MM.1S (cell line): ENCODE data around the gene ETFB.

Experiments used
- DNase-seq: peaks from one replicate; pipeline ENCODE4 v3.0.0-alpha.2; 2015
- H2AFZ ChIP-seq: fragments of 300-600 bp; sonication (generic); 2 replicates; pipeline ENCODE4 v1.6.0; 2016; ENCODE audit warnings: antibody characterized with exemption, low read length
- H3F3A ChIP-seq: fragments of 300-600 bp; sonication (generic); 2 replicates; pipeline ENCODE4 v1.6.1; 2016; ENCODE audit warnings: mild to moderate bottlenecking, antibody characterized with exemption, low read length, moderate library complexity, mixed read lengths; ENCODE audit not compliant: insufficient read depth
- H3K27ac ChIP-seq: fragments of 300-600 bp; sonication (generic); 2 replicates; pipeline ENCODE4 v1.5.1; 2016; ENCODE audit warnings: mild to moderate bottlenecking, low read length
- H3K27me3 ChIP-seq: fragments of 300-600 bp; sonication (generic); replicated peaks from 2 replicates; pipeline ENCODE4 v1.6.0; 2016; ENCODE audit warnings: low read length; ENCODE audit not compliant: insufficient read depth
- H3K36me3 ChIP-seq: fragments of 300-600 bp; sonication (generic); replicated peaks from 2 replicates; pipeline ENCODE4 v1.6.1; 2016; ENCODE audit warnings: mild to moderate bottlenecking, low read length, mixed read lengths; ENCODE audit not compliant: insufficient read depth
- H3K4me1 ChIP-seq: fragments of 300-600 bp; sonication (generic); 2 replicates; pipeline ENCODE4 v1.6.1; 2016; ENCODE audit warnings: low read length, mixed read lengths
- H3K4me2 ChIP-seq: fragments of 300-600 bp; sonication (generic); 2 replicates; pipeline ENCODE4 v1.6.0; 2016; ENCODE audit warnings: low read depth, low read length
- H3K4me3 ChIP-seq: fragments of 300-600 bp; sonication (generic); 2 replicates; pipeline ENCODE4 v1.5.1; 2016; ENCODE audit warnings: low read length, mixed read lengths
- H3K79me2 ChIP-seq: fragments of 300-600 bp; sonication (generic); 2 replicates; pipeline ENCODE4 v1.6.1; 2016; ENCODE audit warnings: mixed run types, low read length, mixed read lengths
- H3K9ac ChIP-seq: fragments of 300-600 bp; sonication (generic); 2 replicates; pipeline ENCODE4 v1.6.1; 2016; ENCODE audit warnings: low read length, mixed read lengths
- H3K9me2 ChIP-seq: fragments of 300-600 bp; sonication (generic); replicated peaks from 2 replicates; pipeline ENCODE4 v1.6.1; 2016; ENCODE audit warnings: mild to moderate bottlenecking, low read length, mixed read lengths; ENCODE audit not compliant: insufficient read depth
- H3K9me3 ChIP-seq: fragments of 300-600 bp; sonication (generic); replicated peaks from 2 replicates; pipeline ENCODE4 v1.6.1; 2016; ENCODE audit warnings: mild to moderate bottlenecking, low read length, mixed read lengths; ENCODE audit not compliant: insufficient read depth
- H4K20me1 ChIP-seq: fragments of 300-600 bp; sonication (generic); 2 replicates; pipeline ENCODE4 v1.6.1; 2016; ENCODE audit warnings: mild to moderate bottlenecking, low read length, moderate library complexity, mixed read lengths; ENCODE audit not compliant: insufficient read depth
- EZH2 ChIP-seq: fragments of 300-600 bp; sonication (generic); optimal IDR thresholded peaks from 2 replicates; pipeline ENCODE3; 2017; ENCODE audit warnings: low read depth, mild to moderate bottlenecking, antibody characterized with exemption, low read length, mixed read lengths
- EZH2phosphoT487 ChIP-seq: fragments of 300-600 bp; sonication (generic); IDR thresholded peaks from 2 replicates; pipeline ENCODE4 v1.6.1; 2018; ENCODE audit warnings: antibody characterized with exemption, low read length
- TF ChIP-seq, protein P1 (sequence below): fragments of 300-600 bp; sonication (generic); IDR thresholded peaks from 2 replicates; pipeline ENCODE4 v1.5.1; 2016; ENCODE audit warnings: antibody characterized with exemption, low read length, mixed read lengths

Gene ETFB

DNA sequence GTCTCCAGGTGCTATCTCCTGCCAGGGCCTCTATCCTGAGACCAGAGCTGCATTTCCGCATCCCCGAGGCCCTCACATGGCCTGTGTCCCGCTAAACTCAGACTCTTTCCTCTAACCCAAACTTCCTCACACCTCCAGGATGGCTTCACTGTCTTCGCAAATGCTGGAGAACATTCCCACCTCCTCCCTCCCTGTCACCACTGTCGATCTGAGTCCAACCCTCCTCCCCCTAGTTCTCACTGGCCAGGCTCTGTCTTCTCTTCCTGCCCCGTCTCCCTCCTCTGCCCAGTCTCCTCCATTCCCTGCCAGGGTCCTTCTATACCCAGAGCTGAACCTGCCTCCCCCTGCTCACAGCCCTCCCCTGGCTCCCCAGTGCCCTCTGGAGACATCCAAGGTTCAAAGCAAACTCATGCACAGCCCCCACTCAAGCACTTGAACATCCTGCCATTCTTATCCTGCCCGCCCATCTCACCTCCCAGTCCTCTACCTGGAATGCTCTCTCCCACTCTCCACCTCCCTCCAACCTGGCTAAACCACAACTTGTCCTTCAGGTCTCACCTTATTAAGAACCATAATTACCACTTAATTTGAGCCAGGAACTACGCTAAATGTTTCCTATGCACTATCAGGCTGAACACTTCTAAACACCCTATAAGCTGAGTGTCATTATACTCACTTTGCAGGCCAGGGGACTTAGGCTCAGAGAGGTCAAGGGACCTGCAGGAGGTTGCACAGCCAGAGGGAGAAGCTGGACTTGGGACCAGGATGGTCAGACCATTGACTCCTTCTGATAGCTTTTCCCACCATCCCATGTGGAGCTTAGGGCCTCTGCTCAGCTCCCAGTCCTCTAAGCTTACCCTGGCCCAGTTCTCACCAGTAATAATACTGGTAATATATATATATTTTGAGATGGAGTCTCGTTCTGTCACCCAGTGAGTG, 23.3 kb downstream of the ETFB start:
- H3K4me2 ChIP-seq: no peak overlapping the region
- DNase-seq: no peak

DNA sequence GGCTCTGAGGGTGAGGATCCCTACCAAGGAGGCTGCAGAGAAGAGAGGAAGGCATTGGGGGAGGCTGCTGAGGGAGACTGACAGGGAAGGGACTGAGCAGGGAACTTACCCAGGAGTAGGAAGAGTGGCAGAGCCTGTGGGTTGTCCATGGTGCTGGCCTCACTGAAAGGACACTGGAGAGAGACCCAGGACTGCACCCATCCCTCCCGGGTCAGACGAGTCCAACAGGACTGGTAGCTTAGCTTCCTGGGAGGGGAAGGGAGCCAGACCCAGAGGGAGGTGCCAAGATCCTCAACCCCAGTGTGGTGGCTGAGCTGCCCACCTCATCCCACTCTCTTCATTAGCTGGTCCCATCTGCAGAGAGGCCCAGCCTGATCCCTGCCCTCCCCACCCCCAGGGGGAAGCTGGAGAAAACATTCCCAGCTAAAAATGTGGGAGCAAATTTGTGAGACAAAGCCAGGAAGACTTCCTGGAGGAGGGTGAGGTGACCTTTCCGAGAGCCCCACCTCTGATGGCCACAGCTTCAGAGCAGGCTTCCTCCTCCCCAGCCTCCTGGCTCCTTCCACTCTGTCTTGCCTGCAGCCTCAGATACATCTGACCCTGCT, 24.1 kb downstream of the ETFB start, which contains the start of gene VSIG10L:
TSS of gene VSIG10L (minus strand) at position 164 of the 605 bp plus-strand sequence. CDS start at position 149, 15 bp downstream.
- Histone ChIP-seq H3K9me3 (no peaks in the 10 kb centered on the region), H3K9me2 (no peaks in the 10 kb centered on the region), H3K27ac (no peak within 1 kb of the TSS), H3F3A (no peaks in the 10 kb centered on the region), H4K20me1 (no peaks in the 10 kb centered on the region), H3K4me2 (no peak within 1 kb of the TSS), H2AFZ (no peak within 1 kb of the TSS), H3K27me3 (no peaks in the 10 kb centered on the region), H3K4me3 (no peak within 1 kb of the TSS), H3K9ac (no peak within 1 kb of the TSS), H3K79me2 (no peaks in the 10 kb centered on the region), H3K36me3 (no peaks in the 10 kb centered on the region), H3K4me1 (no peaks in the 10 kb centered on the region)
- no peak for TF ChIP-seq EZH2
- TF ChIP-seq EZH2phosphoT487: no peak
- TF ChIP-seq, protein P1, sequence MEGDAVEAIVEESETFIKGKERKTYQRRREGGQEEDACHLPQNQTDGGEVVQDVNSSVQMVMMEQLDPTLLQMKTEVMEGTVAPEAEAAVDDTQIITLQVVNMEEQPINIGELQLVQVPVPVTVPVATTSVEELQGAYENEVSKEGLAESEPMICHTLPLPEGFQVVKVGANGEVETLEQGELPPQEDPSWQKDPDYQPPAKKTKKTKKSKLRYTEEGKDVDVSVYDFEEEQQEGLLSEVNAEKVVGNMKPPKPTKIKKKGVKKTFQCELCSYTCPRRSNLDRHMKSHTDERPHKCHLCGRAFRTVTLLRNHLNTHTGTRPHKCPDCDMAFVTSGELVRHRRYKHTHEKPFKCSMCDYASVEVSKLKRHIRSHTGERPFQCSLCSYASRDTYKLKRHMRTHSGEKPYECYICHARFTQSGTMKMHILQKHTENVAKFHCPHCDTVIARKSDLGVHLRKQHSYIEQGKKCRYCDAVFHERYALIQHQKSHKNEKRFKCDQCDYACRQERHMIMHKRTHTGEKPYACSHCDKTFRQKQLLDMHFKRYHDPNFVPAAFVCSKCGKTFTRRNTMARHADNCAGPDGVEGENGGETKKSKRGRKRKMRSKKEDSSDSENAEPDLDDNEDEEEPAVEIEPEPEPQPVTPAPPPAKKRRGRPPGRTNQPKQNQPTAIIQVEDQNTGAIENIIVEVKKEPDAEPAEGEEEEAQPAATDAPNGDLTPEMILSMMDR: no peak
- no peak for DNase-seq

More for the DNA sequence above, 23.3 kb downstream of the ETFB start:
- Histone ChIP-seq H4K20me1 (no peaks in the 10 kb centered on the region), H3F3A (no peaks in the 10 kb centered on the region), H3K9ac (no peak overlapping the region), H3K4me1 (no peaks in the 10 kb centered on the region), H2AFZ (no peak overlapping the region), H3K9me3 (no peaks in the 10 kb centered on the region), H3K27ac (no peak overlapping the region), H3K4me3 (no peak overlapping the region), H3K27me3 (no peaks in the 10 kb centered on the region), H3K36me3 (no peaks in the 10 kb centered on the region), H3K9me2 (no peaks in the 10 kb centered on the region), H3K79me2 (no peaks in the 10 kb centered on the region)
- TF ChIP-seq, protein P1: no peak
- TF ChIP-seq EZH2phosphoT487 (no peak), EZH2 (no peak)

DNA sequence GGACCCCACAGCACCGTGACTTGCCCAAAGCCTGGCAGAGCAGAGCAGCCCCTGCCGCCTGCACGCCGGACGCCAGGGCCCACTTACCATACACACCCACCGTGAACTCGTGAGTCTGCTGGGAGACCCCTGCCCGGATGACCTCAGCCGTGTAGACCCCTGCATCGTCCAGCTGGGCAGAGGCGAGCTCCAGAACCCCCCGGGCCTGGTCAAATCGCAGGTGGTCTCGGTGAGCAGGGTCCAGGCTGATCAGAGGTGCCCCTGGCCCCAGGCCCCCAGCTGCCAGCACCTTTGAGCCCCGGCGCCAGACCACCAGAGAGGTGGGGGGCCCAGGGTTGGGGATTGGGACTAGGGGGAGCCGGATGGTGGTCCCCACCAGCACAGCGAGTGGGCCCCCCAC, 25.1 kb downstream of the ETFB start:
- Histone ChIP-seq H3K4me2 (no peak overlapping the region), H3K9me2 (no peaks in the 10 kb centered on the region), H3F3A (no peaks in the 10 kb centered on the region), H2AFZ (no peak overlapping the region), H3K36me3 (no peaks in the 10 kb centered on the region), H4K20me1 (no peaks in the 10 kb centered on the region), H3K4me1 (no peaks in the 10 kb centered on the region), H3K4me3 (no peak overlapping the region), H3K27me3 (no peaks in the 10 kb centered on the region), H3K9me3 (no peaks in the 10 kb centered on the region), H3K9ac (no peak overlapping the region), H3K27ac (no peak overlapping the region), H3K79me2 (no peaks in the 10 kb centered on the region)
- DNase-seq: no peak
- TF ChIP-seq, protein P1: no peak
- no peak for TF ChIP-seq EZH2
- TF ChIP-seq EZH2phosphoT487: no peak
